ENCODE measurements around the gene KIF15.

DNA sequence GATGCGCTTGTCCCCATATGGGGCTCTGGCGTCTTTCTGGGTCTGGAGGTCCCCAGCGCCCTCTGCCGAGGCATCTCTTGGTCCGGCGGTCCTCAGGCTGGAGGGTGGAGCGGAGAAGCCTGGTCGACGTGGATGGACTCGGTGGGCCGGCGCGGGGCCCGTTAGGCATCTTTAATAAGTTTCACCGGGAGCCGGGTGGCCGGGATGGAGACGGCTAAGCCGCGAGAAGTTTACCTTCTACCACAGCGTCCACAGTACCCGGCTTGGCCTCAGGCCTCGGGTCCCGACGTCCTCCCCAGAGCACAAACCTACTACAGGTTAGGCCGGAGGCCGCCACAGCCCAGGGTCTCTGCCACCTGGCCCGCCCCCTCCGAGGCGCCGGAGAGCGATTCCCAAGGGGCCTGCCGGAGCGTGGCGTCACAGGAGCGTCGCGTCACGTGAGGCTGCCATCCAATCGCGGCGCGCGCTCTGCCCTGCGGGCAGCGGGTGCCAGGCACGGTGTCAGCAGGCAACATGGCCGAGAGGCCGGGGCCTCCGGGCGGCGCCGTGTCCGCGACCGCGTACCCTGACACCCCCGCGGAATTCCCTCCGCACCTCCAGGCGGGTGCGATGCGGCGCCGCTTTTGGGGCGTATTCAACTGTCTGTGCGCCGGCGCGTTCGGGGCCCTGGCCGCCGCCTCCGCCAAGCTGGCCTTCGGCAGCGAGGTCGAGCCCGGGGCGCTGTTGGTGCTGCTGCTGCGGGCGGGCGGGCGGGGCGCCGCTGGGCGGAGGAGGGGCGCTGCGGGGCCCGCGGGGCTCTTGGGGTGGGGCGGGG is 100.0 kb downstream of the KIF15 start, which contains the start of gene TMEM42:
- TF ChIP-seq EZH2phosphoT487 (IDR thresholded peaks at IDR 0.05; ENCODE audit: low read length) (no peak), EZH2 (optimal IDR thresholded peaks at IDR 0.05; ENCODE audit: low read depth, low read length) (no peak)
- TF ChIP-seq, protein P1, sequence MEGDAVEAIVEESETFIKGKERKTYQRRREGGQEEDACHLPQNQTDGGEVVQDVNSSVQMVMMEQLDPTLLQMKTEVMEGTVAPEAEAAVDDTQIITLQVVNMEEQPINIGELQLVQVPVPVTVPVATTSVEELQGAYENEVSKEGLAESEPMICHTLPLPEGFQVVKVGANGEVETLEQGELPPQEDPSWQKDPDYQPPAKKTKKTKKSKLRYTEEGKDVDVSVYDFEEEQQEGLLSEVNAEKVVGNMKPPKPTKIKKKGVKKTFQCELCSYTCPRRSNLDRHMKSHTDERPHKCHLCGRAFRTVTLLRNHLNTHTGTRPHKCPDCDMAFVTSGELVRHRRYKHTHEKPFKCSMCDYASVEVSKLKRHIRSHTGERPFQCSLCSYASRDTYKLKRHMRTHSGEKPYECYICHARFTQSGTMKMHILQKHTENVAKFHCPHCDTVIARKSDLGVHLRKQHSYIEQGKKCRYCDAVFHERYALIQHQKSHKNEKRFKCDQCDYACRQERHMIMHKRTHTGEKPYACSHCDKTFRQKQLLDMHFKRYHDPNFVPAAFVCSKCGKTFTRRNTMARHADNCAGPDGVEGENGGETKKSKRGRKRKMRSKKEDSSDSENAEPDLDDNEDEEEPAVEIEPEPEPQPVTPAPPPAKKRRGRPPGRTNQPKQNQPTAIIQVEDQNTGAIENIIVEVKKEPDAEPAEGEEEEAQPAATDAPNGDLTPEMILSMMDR (IDR thresholded peaks at IDR 0.05; ENCODE audit: low read length): peak; percentile 20; the same call in 1 of the 2 replicates
